Activated T-cell treated with anti-CD3 and anti-CD28 coated beads, Interleukin-2, amount 50 U/mL, for 72 hours (primary cell): ENCODE results near the gene RASL11B. TPM values are rescaled to one million over a fixed set of nuclear protein-coding genes. Genes with fewer than 3 reads are reported as not detected.
"Not testable (repeated sequence)": the region's sequence is repeated elsewhere in the genome, so short reads cannot be mapped to it uniquely, and the experiment has no call there.

Experiments used
- ATAC-seq, 2 donors: fragments of 150-1000 bp; cut with Tn5 transposase; replicated peaks in 1 of 2; 2 replicates each; pipeline ENCODE4 v1.10.0; 2021; ENCODE audit warnings: moderate library complexity in 2 of 2, mild to moderate bottlenecking in 1 of 2
- DNase-seq, 2 donors: peaks; one replicate each; pipeline ENCODE4 v3.0.0; 2021 to 2022; ENCODE audit warnings: mixed read lengths in 1 of 2
- H3K27ac Mint-ChIP-seq: one replicate; pipeline ENCODE4 v1.8.0; 2022; ENCODE audit warnings: mild to moderate bottlenecking, moderate library complexity, mixed read lengths
- H3K27me3 Mint-ChIP-seq: one replicate; pipeline ENCODE4 v1.8.0; 2022; ENCODE audit warnings: low read depth, mixed read lengths
- H3K36me3 Mint-ChIP-seq, 2 donors: one replicate each; pipeline ENCODE4 v1.8.0; 2022; ENCODE audit warnings: mixed read lengths in 2 of 2, mild to moderate bottlenecking in 1 of 2; ENCODE audit not compliant: insufficient read depth in 2 of 2
- H3K4me1 Mint-ChIP-seq: one replicate; pipeline ENCODE4 v1.8.0; 2022; ENCODE audit warnings: low read depth, mixed read lengths
- H3K4me3 Mint-ChIP-seq, 2 donors: one replicate each; pipeline ENCODE4 v1.8.0; 2022; ENCODE audit warnings: mild to moderate bottlenecking in 2 of 2, mixed read lengths in 2 of 2, moderate library complexity in 2 of 2
- H3K9me3 Mint-ChIP-seq, 2 donors: one replicate each; pipeline ENCODE4 v1.8.0; 2022; ENCODE audit warnings: mixed read lengths in 2 of 2
- total RNA-seq, 2 donors: library from RNA; stranded (reverse); gene quantifications; one replicate each; pipeline ENCODE4 v1.2.3, GENCODE V29; 2022

Gene RASL11B, protein sequence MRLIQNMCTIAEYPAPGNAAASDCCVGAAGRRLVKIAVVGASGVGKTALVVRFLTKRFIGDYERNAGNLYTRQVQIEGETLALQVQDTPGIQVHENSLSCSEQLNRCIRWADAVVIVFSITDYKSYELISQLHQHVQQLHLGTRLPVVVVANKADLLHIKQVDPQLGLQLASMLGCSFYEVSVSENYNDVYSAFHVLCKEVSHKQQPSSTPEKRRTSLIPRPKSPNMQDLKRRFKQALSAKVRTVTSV
- total RNA-seq = 1 to 10 TPM in 1 of 2 donors, under 1 TPM in 1; 0.48 to 1.4 TPM

DNA sequence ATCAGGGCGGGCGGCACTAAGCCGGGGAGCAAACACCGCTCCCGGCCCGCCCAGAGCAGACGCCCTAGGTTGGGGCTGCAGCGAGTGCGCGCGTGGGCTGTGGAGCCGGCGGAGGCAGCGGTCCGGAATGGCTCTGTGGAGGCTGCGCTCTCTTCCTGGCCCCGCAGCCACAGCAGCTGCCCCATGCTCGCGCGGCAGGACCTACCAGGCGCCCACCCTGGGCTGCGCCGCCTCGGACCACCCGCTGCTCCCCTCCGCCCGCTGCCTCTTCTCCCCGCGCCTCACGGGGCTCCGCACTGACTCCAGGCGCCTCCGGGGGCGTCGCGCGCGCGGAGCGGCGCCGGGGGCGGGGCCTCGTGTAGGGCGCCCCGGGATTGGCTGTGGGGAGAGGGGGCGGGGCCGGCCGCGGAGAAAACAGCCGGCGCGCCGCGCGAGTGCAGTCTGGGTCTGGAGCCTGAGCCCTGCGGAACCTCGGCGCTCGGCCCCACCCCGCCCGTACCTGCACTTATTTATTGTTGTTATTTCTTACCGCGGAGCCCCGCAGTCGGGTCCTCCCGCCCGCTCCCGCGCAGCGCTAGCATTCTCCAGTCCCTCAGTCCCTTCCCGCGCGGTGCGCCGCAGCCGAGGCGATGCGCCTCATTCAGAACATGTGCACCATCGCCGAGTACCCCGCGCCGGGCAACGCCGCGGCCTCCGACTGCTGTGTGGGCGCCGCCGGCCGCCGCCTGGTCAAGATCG, at the start of gene RASL11B:
TSS of gene RASL11B (plus strand) at position 439 of the 738 bp plus-strand sequence. CDS start at position 630, 191 bp downstream.
- Mint-ChIP-seq H3K27me3 (peaks cover 49% of the 10 kb centered on the region), H3K27ac (no peak within 1 kb of the TSS), H3K4me3 (peak within 1 kb of the TSS; percentile 86 to 89), H3K9me3 (peaks cover 0 to 3% of the 10 kb centered on the region in 2 donors), H3K4me1 (peaks cover 19% of the 10 kb centered on the region), H3K36me3 (peaks cover 5% of the 10 kb centered on the region in 2 donors)
- DNase-seq = peak; percentile 88 to 90
- peak; percentile 98 for ATAC-seq

DNA sequence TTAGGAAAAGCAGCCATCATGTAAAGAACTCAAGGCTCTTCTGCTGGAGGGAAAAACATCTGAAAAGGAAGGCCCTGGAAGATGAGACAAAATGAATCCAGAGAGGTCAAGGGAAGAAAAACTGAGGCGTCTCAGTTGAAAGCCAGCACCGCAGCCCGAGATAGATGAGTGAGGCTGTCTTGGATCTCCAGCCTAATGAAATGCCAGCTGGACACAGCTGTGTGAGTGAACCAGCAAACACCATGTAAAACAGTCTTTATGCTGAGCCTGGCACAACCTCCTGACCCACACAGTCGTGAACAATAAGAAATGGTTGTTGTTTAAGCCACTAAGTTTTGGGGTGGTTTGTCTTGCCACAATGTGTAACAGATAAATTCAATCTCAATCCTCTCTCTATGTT, 48.6 kb upstream of the RASL11B start:
- Mint-ChIP-seq H3K4me1 (no peaks in the 10 kb centered on the region), H3K4me3 (no peak overlapping the region), H3K27me3 (peaks cover 17% of the 10 kb centered on the region), H3K9me3 (no peaks in the 10 kb centered on the region), H3K36me3 (no peaks in the 10 kb centered on the region), H3K27ac (no peak overlapping the region)
- ATAC-seq = no peak
- no peak for DNase-seq

DNA sequence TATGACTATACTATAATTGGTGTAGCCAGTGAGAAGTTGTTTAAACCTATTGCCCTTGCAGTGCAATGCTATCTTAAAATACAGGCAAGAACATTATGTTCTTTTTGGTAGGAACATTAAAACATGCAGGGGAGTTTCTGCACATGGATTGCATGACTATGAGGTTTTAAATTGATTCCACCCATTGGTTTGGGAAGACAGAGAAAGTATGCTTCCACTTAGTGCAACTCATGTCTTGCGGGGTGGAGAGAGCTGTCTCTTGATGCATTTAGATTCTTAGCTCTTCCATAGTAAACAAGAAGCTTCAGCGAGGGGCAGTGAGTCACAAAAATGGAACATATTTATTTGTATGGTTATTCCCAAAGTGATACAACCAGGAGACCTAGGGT, 39.5 kb upstream of the RASL11B start:
- DNase-seq (no peak), ATAC-seq (no peak)
- peak overlapping the region; percentile 93 for H3K27ac Mint-ChIP-seq
- H3K9me3 Mint-ChIP-seq = peaks cover 2 to 9% of the 10 kb centered on the region in 2 donors
- no peaks in the 10 kb centered on the region for H3K27me3 Mint-ChIP-seq
- no peak overlapping the region for H3K4me3 Mint-ChIP-seq
- H3K4me1 Mint-ChIP-seq = peaks cover 41% of the 10 kb centered on the region
- H3K36me3 Mint-ChIP-seq = peaks cover 0 to 3% of the 10 kb centered on the region in 2 donors

GRCh38 chr4:52822972-52823701, 39.0 kb upstream of the RASL11B start:
- Mint-ChIP-seq H3K36me3 (peaks cover 0 to 3% of the 10 kb centered on the region in 2 donors), H3K4me3 (peak overlapping the region; percentile 6 to 71), H3K9me3 (peaks cover 2 to 9% of the 10 kb centered on the region in 2 donors), H3K4me1 (peaks cover 41% of the 10 kb centered on the region), H3K27me3 (no peaks in the 10 kb centered on the region), H3K27ac (peak overlapping the region; percentile 93)
- ATAC-seq (peak; percentile 88 to 89), DNase-seq (peak; percentile 25 to 28)

DNA sequence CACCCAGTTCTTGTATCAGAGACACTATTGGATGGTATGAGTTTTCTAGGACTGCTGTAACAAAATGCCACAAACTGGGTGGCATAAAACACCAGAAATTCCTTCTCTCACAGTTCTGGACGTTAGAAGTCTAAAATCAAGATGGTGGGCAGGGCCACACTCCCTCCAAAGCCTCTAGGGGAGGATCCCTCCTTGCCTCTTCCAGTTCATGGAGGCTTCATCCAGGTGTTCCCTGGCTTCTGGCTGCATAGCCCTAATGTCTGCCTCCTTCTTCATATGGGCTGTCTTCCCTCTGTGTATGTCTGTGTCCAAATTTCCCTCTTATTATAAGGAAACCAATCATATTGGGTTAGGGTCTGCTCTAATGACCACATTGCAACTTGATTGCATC, 38.4 kb upstream of the RASL11B start:
- Mint-ChIP-seq H3K9me3 (peaks cover 2 to 9% of the 10 kb centered on the region in 2 donors), H3K27me3 (no peaks in the 10 kb centered on the region), H3K36me3 (peaks cover 0 to 3% of the 10 kb centered on the region in 2 donors), H3K4me1 (peaks cover 41% of the 10 kb centered on the region), H3K4me3 (peak overlapping the region in 1 of 2 donors; percentile 71), H3K27ac (peak overlapping the region; percentile 93)
- ATAC-seq = no peak
- no peak for DNase-seq

DNA sequence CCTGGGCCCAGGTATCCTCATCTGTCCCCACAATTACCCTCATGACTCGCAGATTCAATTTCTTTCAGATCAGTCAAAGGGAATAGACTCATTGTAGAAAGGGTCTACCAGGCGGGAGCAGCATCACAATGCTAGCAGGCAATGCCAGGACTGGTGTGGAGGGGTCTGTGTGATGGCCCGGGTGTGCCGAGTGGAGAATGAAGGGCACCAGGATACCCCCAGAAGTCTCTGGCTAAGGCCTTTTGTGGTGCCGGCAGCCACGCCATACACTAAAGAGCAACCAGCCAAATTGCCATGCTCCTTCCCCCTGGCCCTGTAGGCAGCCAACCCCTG, 37.9 kb upstream of the RASL11B start:
- peak overlapping the region in 1 of 2 donors; percentile 71 for H3K4me3 Mint-ChIP-seq
- peaks cover 41% of the 10 kb centered on the region for H3K4me1 Mint-ChIP-seq
- peaks cover 0 to 3% of the 10 kb centered on the region in 2 donors for H3K36me3 Mint-ChIP-seq
- H3K9me3 Mint-ChIP-seq = peaks cover 2 to 9% of the 10 kb centered on the region in 2 donors
- ATAC-seq (no peak), DNase-seq (no peak)
- H3K27me3 Mint-ChIP-seq = no peaks in the 10 kb centered on the region
- H3K27ac Mint-ChIP-seq = peak overlapping the region; percentile 93

DNA sequence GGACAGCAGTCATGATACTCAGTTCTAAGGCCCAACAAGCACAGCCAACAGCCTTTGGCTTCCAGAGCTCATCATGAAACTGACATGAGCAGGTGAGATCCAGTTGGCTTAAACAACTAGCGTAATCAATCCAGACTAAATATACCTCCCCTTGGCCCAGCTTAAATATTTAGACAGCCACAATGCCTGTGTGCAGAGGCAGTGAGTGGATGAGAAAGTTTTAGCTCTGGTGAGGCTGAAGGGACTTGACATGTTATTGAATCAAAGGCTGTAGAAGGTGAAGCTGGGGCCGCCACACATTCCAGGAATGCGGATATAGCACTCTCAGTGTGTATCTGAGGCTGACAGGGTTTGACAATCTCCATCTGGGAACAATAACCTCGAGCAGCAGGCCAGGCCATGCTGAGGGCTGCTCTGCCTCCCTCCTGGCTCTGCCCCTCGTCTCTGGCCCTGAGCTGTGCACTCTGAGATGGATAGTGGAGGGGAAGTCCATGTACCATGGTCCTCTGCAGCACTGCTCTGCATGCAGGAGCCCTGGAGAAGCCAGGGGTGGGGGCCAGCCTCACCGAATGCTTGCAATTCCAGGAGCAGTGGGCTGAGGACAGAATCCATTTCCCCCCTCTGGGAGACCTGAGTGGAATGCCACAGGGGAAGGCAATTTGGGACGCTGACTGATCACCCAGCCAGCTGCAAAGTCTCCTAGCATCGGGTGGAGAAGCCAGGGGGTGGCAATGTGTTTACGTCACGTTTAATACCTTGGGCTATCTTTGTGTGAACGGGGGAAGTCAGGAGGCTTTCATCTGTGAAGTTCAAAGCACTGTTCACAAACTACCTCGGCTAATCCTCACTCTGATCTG, 37.3 kb upstream of the RASL11B start:
- Mint-ChIP-seq H3K27me3 (no peaks in the 10 kb centered on the region), H3K4me3 (no peak overlapping the region), H3K9me3 (peaks cover 2 to 9% of the 10 kb centered on the region in 2 donors), H3K27ac (no peak overlapping the region), H3K4me1 (peaks cover 41% of the 10 kb centered on the region), H3K36me3 (peaks cover 0 to 3% of the 10 kb centered on the region in 2 donors)
- ATAC-seq = no peak
- DNase-seq = no peak

DNA sequence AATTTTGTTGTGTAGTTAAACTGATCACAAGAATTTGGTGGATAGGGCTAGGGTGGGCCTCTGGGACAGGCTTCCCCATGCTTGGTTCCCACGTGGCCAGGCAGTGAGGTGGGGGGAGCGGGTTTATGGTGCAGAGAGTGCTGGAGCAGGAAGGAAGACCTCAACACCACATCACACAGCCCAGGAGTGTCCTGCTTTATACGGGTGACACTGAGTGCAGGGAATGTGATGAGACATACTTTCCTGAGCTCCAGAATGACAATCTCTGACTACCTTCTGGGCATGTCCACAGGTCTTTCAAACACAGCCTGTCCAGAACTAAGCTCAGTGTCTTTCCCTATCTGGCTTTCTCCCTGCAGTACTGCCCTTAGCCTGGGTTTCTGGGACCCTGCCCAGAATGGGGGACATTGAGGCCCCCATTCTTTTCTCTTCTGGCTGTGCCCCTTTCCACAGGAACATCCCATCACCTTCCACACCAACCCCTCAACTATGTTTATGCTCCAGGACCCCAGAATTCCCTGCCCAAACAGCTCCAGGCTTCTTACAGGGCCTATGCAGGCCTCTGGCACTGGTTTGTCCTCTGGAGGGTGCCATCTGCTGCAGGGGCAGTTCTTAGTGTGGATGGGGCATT, 36.5 kb upstream of the RASL11B start:
- H3K4me3 Mint-ChIP-seq = no peak overlapping the region
- H3K27ac Mint-ChIP-seq = no peak overlapping the region
- H3K36me3 Mint-ChIP-seq = peaks cover 0 to 3% of the 10 kb centered on the region in 2 donors
- no peaks in the 10 kb centered on the region for H3K27me3 Mint-ChIP-seq
- DNase-seq = no peak
- peaks cover 41% of the 10 kb centered on the region for H3K4me1 Mint-ChIP-seq
- H3K9me3 Mint-ChIP-seq = peaks cover 2 to 9% of the 10 kb centered on the region in 2 donors
- no peak for ATAC-seq

GRCh38 chr4:52833941-52834525, 28.1 kb upstream of the RASL11B start:
- ATAC-seq (no peak), DNase-seq (no peak)
- Mint-ChIP-seq H3K27ac (no peak overlapping the region), H3K36me3 (no peaks in the 10 kb centered on the region), H3K9me3 (no peaks in the 10 kb centered on the region), H3K27me3 (peaks cover 18% of the 10 kb centered on the region), H3K4me3 (no peak overlapping the region), H3K4me1 (no peaks in the 10 kb centered on the region)

DNA sequence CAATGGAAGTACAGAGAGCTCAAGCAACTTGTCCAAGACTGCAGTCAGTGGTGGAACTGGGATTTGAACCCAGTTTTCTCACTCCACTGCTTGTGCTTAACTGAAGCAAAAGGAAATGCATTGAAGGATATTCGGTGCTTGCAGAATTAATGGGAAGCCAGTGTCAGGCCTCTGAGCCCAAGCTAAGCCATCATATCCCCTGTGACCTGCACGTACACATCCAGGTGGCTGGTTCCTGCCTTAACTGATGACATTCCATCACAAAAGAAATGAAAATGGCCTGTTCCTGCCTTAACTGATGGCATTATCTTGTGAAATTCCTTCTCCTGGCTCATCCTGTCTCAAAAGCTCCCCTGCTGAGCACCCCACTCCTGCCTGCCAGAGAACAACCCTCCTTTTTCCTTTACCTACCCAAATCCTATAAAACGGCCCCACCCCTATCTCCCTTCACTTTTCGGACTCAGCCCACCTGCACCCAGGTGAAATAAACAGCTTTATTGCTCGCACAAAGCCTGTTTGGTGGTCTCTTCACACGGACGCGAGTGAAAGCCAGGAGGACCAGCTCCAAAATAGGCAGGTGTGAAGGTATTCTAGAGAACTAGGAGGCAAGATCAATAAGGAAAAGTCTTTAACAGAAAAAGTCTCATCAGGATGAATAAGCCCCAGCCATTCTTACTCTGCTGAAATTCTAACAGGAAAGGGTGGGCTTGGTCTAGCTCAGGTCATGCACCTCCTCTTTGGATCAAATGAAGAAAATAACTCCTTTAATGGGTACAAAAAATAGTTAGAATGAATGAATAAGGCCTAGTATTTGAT, 27.3 kb upstream of the RASL11B start:
- not testable (repeated sequence) for H3K4me3 Mint-ChIP-seq, H3K36me3 Mint-ChIP-seq, H3K27ac Mint-ChIP-seq, H3K9me3 Mint-ChIP-seq, H3K4me1 Mint-ChIP-seq, DNase-seq, ATAC-seq
- H3K27me3 Mint-ChIP-seq = peaks cover 24% of the 10 kb centered on the region

- DNase-seq (no peak), ATAC-seq (no peak)
- Mint-ChIP-seq H3K9me3 (no peaks in the 10 kb centered on the region), H3K27me3 (peaks cover 24% of the 10 kb centered on the region), H3K4me3 (no peak overlapping the region), H3K36me3 (no peaks in the 10 kb centered on the region), H3K27ac (no peak overlapping the region), H3K4me1 (no peaks in the 10 kb centered on the region)
Measured at GRCh38 chr4:52836120-52836519, 26.0 kb upstream of the RASL11B start.
